Psoas muscle (tissue), 8 donors: ENCODE results near the gene LRRN2. TPM values are rescaled to one million over a fixed set of nuclear protein-coding genes. Genes with fewer than 3 reads are reported as not detected.
"Not testable (repeated sequence)": the region's sequence is repeated elsewhere in the genome, so short reads cannot be mapped to it uniquely, and the experiment has no call there.

Experiments
- ATAC-seq, 4 donors: fragments of 200-7000 bp; cut with Tn5 transposase; one replicate each; pipeline ENCODE4 v1.9.1; 2020; ENCODE audit warnings: moderate library complexity in 3 of 4, mild to moderate bottlenecking in 2 of 4
- DNase-seq, 2 donors: peaks; one replicate each; pipeline ENCODE4 v3.0.0-alpha.2; 2020
- H3K27ac ChIP-seq: fragments of 200-600 bp; one replicate; pipeline ENCODE4 v1.8.0; 2022
- H3K27me3 ChIP-seq, 3 donors: fragments of 200-600 bp in 1 of 3; one replicate each; pipeline versions ENCODE4 v1.6.1 to v1.8.0; 2013 to 2022; ENCODE audit warnings: low read length in 2 of 3, mild to moderate bottlenecking in 2 of 3, moderate library complexity in 1 of 3; ENCODE audit not compliant: insufficient read depth in 3 of 3
- H3K36me3 ChIP-seq, 2 donors: fragments of 200-600 bp in 1 of 2; one replicate each; pipeline versions ENCODE4 v1.6.1 to v1.8.0; 2013 to 2022; ENCODE audit warnings: low read depth in 1 of 2, mild to moderate bottlenecking in 1 of 2, moderate library complexity in 1 of 2; ENCODE audit not compliant: insufficient read depth in 1 of 2
- H3K4me1 ChIP-seq: fragments of 200-600 bp; one replicate; pipeline ENCODE4 v1.8.0; 2022
- H3K4me3 ChIP-seq: fragments of 200-600 bp; one replicate; pipeline ENCODE4 v1.8.0; 2022; ENCODE audit warnings: mild to moderate bottlenecking
- H3K9me3 ChIP-seq: fragments of 200-600 bp; one replicate; pipeline ENCODE4 v1.8.0; 2022
- WGBS, 3 donors: extraction: QIAGEN DNeasy Blood & Tissue Kit; methylation state at CpG; one replicate each; pipeline versions ENCODE4 v1.1.6 to v1.1.7; 2013; 5-methylcytosine and 5-hydroxymethylcytosine counted together
- intact Hi-C, 2 donors: fragments of 100-400 bp; cut with DNase I; formaldehyde crosslinking; loops; one replicate each; pipeline versions ENCODE4 v1.11.0 to v1.14.2; 2022
- polyA plus RNA-seq, 3 donors: library from polyadenylated mRNA; stranded (reverse); fragments of 200-250 nt; gene quantifications; one replicate each; pipeline ENCODE4 v1.2.3, GENCODE V29; 2013
- total RNA-seq, 4 donors: library from RNA; stranded (reverse); fragmentation: NEBNext Ultra II Directional in 2 of 4; extraction: Animal tissue kit (Norgen Biotek cat#: 25700) in 2 of 4; gene quantifications; one replicate each; pipeline versions ENCODE4 v1.2.1 to v1.2.4, GENCODE V29; 2021 to 2023
- TF ChIP-seq, protein P1 (sequence below): fragments of 200-600 bp; IDR thresholded peaks from one replicate; pipeline ENCODE4 v1.8.0; 2022; ENCODE audit warnings: antibody characterized with exemption
- donor health status: healthy with polysubstance abuse.
- donor health status: DM: no; HTN: no; CAD: no; lungs with moderate emphysema.
- donor health status: Bipolar disorder and iron deficiency.
- donor health status: healthy.
- donor health status: DM: yes; HTN: yes; CAD: no.
- donor health status: DM: no; HTN: no; CAD: no.
- donor health status: DM: no; HTN: no; CAD: no.
- donor health status: DM: yes; HTN: yes; CAD: no.

Gene LRRN2
- total and polyA plus RNA-seq, 7 donors, result 0.71 to 2.2 (median 0.94) TPM

DNA sequence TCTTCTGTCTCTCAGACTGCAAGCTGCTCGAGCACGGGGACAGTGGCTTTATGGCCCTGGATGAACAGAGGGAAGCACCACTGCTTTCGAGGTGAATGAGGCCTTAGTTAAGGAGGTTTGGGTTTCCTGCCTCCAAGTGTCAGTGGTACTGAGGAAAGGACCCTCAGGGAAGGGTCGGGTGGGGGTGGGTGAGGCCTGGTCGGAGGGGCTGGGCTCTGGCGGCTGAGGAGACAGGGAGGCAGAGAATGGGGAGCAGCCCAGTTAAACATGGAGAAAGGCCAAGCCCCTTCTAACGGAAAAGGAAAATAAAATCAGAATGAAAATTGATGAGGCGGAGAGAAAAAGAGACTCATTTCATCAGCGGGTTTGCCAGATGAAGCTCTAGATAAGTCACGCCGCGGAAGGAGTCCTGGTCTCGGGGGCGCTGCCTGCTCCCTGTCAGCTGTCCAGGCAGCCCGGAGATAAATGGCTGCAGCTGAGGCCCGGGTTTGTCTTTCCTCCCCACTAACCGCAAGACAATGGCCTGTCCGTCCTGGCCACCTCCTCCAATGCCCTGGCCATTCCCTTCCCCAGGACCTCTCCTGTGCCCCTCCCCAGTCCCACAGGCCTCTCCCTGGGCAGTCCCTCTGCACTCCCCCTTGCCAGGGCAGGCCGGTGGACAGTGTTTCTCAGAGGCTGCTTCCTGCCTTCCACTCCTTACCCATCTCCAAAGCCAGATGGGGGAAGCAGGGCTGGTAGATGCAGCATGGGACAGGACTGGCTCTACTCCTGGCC, 55.2 kb downstream of the LRRN2 start:
- intact Hi-C loops, result no loop called here
- TF ChIP-seq, protein P1, sequence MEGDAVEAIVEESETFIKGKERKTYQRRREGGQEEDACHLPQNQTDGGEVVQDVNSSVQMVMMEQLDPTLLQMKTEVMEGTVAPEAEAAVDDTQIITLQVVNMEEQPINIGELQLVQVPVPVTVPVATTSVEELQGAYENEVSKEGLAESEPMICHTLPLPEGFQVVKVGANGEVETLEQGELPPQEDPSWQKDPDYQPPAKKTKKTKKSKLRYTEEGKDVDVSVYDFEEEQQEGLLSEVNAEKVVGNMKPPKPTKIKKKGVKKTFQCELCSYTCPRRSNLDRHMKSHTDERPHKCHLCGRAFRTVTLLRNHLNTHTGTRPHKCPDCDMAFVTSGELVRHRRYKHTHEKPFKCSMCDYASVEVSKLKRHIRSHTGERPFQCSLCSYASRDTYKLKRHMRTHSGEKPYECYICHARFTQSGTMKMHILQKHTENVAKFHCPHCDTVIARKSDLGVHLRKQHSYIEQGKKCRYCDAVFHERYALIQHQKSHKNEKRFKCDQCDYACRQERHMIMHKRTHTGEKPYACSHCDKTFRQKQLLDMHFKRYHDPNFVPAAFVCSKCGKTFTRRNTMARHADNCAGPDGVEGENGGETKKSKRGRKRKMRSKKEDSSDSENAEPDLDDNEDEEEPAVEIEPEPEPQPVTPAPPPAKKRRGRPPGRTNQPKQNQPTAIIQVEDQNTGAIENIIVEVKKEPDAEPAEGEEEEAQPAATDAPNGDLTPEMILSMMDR, result no peak
- ATAC-seq (no peak), DNase-seq (no peak)
- Histone ChIP-seq H3K9me3 (no peaks in the 10 kb centered on the region), H3K4me3 (no peak overlapping the region), H3K4me1 (no peaks in the 10 kb centered on the region), H3K36me3 (no peaks in the 10 kb centered on the region), H3K27me3 (peaks cover 0 to 21% (median 7%) of the 10 kb centered on the region in 3 donors), H3K27ac (no peak overlapping the region)
- WGBS, 3 donors, result 41 to 50% (median 48%) methylated on average over 19 of the region's 19 CpGs

DNA sequence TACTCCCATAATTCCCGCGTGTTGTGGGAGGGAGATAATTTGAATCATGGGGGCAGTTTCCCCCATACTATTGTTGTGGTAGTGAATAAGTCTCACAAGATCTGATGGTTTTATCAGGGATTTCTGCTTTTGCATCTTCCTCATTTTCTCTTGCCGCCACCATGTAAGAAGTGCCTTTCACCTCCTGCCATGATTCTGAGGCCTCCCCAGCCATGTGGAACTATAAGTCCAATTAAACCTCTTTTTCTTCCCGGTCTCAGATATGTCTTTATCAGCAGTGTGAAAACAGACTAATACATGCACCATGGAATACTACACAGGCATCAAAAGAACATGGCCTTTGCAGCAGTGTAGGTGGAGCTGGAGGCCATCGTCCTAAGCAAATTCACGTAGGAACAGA, 56.1 kb downstream of the LRRN2 start:
- H3K27me3 ChIP-seq, result peaks cover 0 to 19% (median 5%) of the 10 kb centered on the region in 3 donors
- ATAC-seq, H3K36me3 ChIP-seq, H3K4me3 ChIP-seq, H3K4me1 ChIP-seq, H3K27ac ChIP-seq, H3K9me3 ChIP-seq, intact Hi-C loops, DNase-seq: not testable (repeated sequence)
- 95 to 96% (median 95%) methylated on average over 6 of the region's 6 CpGs for WGBS, 3 donors

DNA sequence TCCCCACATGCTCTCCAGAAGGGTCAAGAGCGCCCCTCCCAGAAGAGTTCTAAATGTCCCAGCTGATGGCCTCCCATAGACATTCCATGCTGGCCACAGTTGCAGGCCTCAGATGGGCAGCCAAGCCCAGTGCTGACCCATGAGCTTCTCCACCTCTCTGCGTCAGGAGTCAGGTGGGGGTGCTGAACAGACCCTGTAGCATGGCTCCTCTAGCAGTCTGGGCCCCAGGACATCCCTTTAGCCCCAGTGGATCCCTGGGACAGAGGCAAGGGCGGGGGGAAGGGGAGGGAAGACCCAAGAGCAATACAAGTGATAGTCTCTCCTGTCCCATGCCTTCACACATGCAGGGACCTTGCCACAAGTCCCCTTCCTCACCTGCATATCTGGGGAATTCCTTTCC, 56.7 kb downstream of the LRRN2 start:
- intact Hi-C loops, result no loop called here
- no peaks in the 10 kb centered on the region for H3K9me3 ChIP-seq
- H3K27ac ChIP-seq, result no peak overlapping the region
- TF ChIP-seq, protein P1, result no peak
- peaks cover 0 to 15% (median 5%) of the 10 kb centered on the region in 3 donors for H3K27me3 ChIP-seq
- no peak overlapping the region for H3K4me3 ChIP-seq
- H3K4me1 ChIP-seq, result no peaks in the 10 kb centered on the region
- ATAC-seq (no peak), DNase-seq (no peak)
- H3K36me3 ChIP-seq, result no peaks in the 10 kb centered on the region
- 90 to 98% (median 90%) methylated on average over 3 of the region's 3 CpGs for whole genome bisulfite sequencing, 3 donors

DNA sequence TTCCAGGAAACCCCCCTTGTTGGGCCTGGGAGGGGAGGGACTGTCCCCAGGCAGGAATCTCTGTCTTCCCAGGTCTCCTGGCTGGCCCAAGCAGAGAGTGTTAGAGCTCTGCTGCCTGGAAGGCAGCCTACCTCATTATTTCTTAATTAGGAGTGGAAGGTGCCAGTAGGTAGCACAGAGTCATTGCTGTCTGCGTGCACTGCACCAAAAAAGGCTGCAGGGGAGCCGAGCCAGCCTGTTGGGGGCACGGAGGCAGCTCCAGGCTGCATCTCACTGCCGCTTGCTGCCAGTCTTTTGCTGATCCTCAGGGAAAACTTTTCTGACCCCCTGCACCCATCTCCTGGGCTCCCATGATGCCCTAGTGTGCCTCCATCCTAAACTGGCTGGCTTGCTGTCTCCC, 58.1 kb downstream of the LRRN2 start:
- Histone ChIP-seq H3K9me3 (no peaks in the 10 kb centered on the region), H3K36me3 (no peaks in the 10 kb centered on the region), H3K4me3 (no peak overlapping the region), H3K27ac (no peak overlapping the region), H3K4me1 (no peaks in the 10 kb centered on the region), H3K27me3 (peaks cover 0 to 15% (median 5%) of the 10 kb centered on the region in 3 donors)
- no peak for ATAC-seq
- intact Hi-C loops, result no loop called here
- 72 to 82% (median 80%) methylated on average over 4 of the region's 4 CpGs for WGBS, 3 donors
- no peak for DNase-seq
- TF ChIP-seq, protein P1, result no peak

DNA sequence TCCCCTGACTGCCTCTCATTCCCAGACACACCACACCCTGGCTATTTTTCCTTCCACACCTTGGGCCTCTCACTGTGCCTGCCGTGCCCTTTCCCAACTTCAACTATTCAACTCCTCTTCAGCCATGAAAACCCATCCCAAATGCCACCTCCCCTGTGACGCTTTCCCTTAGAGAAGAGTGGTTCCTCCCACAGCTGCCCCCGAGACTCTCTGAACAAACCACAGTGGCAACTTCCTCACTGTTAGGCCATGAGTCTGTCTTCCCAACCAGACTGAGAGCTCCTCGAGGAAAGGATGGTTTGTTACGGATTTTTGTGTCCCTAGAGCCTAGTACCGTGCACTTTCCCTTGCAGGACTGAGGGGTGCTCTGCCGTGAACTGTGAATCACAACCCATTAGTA, 59.2 kb downstream of the LRRN2 start:
- Histone ChIP-seq H3K27me3 (peaks cover 0 to 10% (median 5%) of the 10 kb centered on the region in 3 donors), H3K4me1 (no peaks in the 10 kb centered on the region), H3K9me3 (no peaks in the 10 kb centered on the region), H3K36me3 (no peaks in the 10 kb centered on the region), H3K4me3 (no peak overlapping the region), H3K27ac (no peak overlapping the region)
- DNase-seq, result no peak
- ATAC-seq, result no peak
- TF ChIP-seq, protein P1, result no peak
- intact Hi-C loops, result no loop called here
- WGBS, 3 donors, result 82 to 87% (median 85%) methylated on average over 7 of the region's 7 CpGs
